Cardiac fibroblast (primary cell): ENCODE data around the gene PSMD5.

Experiments
- DNase-seq, 2 donors: peaks; one replicate each; pipeline versions ENCODE4 v3.0.0 to v3.0.0-alpha.2; 2010; ENCODE audit warnings: low read depth in 2 of 2
- H3K4me3 ChIP-seq, 2 donors: replicated peaks in 1 of 2; 1 replicate in 1 of 2; 2 replicates in 1 of 2; pipeline ENCODE4 v1.5.1; 2011; ENCODE audit warnings: low read depth in 2 of 2, low read length in 2 of 2, mild to moderate bottlenecking in 2 of 2, moderate library complexity in 1 of 2
- TF ChIP-seq, protein P1 (sequence below): IDR thresholded peaks from one replicate; pipeline ENCODE4 v1.5.1; 2011; ENCODE audit warnings: low read depth, mild to moderate bottlenecking, low read length, inconsistent platforms

The PSMD5 gene

DNA sequence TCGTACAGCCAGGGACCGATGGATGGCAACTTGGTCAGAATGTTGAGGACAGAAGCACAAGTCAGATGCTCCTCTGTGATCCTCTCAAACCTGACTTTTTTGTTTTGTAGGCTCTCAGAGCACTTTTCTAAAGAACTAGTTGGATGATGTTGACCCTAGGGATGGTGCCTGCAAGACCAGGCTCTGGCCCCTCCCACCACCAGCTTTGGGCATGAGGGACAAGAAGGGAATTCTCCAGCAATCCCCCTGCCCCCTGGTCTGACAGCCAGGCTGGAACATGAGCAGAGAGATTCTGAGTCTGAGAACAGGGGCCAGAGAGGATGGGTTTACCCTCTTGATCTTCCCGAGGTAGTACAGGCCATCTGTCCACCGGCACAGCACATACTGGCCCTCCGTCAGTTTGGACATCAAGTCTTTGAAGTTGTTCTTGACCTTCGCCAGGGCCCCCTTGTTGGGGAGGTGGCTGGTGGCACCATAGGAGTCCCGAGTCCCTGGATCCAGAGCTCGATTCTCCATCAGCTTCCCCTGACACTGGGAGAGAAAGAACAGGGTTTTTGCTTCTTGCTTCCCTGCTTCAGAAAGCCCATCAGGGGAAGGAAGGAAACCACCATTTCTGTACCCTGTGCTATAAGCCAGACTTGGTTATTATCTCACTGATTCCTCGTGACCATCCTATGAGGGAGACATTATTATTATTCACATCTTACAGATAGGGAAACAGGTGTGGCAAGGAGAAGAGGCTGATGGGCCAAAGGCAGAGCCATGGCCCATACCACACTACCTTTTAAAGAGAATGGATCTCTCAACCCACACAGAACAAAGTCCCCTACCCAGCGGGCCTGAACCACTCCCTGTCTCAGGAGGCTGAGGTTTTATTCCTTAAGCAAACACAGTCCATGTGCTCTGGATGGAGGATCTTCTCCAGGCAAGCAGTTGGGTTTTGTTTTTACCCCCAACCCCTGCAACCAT is 31.8 kb upstream of the PSMD5 start:
- no peak overlapping the region for H3K4me3 ChIP-seq
- TF ChIP-seq, protein P1, sequence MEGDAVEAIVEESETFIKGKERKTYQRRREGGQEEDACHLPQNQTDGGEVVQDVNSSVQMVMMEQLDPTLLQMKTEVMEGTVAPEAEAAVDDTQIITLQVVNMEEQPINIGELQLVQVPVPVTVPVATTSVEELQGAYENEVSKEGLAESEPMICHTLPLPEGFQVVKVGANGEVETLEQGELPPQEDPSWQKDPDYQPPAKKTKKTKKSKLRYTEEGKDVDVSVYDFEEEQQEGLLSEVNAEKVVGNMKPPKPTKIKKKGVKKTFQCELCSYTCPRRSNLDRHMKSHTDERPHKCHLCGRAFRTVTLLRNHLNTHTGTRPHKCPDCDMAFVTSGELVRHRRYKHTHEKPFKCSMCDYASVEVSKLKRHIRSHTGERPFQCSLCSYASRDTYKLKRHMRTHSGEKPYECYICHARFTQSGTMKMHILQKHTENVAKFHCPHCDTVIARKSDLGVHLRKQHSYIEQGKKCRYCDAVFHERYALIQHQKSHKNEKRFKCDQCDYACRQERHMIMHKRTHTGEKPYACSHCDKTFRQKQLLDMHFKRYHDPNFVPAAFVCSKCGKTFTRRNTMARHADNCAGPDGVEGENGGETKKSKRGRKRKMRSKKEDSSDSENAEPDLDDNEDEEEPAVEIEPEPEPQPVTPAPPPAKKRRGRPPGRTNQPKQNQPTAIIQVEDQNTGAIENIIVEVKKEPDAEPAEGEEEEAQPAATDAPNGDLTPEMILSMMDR, result no peak
- no peak for DNase-seq

DNA sequence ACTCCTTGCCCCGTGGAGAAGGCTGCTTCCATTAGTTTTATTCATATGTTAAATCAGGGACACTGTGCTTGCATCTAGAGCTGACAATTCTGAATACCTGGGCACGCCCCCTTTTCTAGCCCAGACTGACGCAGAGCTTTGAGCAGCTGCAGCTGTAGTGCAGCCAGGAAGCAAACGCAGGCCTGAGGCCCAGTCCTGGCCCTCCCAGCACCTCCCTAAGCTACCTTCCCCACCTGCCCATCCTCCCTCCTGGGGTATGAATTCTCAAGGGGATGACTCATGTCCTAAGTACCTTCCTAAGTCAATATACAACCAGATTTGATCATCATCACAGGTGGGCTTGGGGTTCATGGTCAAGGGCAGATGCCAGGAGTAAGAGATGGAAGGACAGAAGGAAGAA is 30.8 kb upstream of the PSMD5 start:
- H3K4me3 ChIP-seq, result no peak overlapping the region
- TF ChIP-seq, protein P1, result no peak
- DNase-seq, result no peak

DNA sequence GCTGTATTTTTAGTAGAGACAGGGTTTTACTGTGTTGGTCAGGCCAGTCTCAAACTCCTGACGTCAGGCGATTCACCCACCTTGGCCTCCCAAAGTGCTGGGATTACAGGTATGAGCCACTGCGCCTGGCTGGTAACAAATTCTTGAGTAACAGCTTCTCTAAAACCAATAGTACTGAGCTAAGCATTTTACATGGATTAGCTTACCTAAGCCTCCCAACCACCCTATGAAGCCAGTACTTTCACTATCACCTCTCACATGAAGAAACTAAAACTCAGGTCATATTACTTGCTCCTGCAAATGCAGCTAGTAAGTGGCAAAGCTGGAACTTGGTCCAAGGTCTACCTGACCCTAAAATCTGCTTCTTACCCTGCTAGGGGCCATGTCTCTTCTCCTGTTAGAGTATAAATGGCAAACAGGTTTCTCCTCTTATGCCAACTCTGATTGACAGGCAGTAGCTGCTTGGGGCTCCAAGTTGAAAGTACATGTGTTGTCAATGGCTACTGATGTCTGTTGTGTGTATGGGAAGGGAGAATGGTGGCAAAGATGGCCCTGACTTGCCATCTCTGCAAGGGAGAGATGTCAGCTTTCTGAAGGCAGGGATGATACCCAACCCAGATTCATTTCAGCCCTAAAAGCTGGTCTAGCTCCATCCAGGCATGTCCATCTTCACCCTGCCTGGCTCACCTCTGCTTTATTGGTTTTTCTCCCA is 30.2 kb upstream of the PSMD5 start:
- DNase-seq, result no peak
- TF ChIP-seq, protein P1, result no peak

DNA sequence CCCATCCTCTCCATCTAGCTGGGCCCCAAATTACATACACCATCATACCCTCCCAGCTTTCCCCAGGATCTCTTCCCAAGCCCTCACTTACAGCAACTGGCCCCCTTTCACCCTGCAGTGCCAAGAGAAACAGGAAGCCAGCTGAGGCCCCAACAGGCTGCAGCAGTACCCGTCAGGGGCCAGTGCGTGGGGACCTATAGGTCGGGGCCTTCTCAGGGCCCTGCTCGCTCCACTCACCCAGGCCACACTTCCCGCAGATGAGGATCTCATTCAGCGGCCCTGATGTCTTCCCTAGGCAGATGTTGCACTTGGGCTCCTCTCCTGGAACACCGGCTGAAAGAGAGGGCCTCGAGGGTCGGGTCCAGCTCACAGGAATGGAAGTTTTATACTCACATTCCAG is 27.5 kb upstream of the PSMD5 start:
- no peak for DNase-seq
- TF ChIP-seq, protein P1, result no peak
- no peak overlapping the region for H3K4me3 ChIP-seq

More for the DNA sequence above, 30.2 kb upstream of the PSMD5 start:
- no peak overlapping the region for H3K4me3 ChIP-seq

DNA sequence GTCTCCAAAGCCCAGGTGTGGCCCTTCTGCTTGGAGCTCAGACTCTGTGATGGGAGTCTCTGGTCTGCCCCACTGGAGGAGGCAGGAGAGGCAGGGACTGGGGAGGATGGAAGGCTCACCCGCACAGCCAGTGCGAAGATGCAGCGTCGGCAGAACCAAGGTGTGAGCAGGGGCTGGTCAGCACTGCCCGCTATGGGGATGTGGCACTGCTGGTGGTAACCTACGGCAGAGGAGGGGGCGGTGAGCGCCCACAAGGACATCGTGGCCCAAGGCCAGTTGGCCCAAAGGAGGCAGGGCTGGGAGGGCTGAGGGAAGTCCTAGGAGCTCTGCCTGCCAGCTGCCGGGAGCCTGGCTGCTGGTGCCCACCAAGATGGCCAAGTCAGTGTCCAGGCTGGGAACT is 27.0 kb upstream of the PSMD5 start:
- H3K4me3 ChIP-seq, result no peak overlapping the region

DNA sequence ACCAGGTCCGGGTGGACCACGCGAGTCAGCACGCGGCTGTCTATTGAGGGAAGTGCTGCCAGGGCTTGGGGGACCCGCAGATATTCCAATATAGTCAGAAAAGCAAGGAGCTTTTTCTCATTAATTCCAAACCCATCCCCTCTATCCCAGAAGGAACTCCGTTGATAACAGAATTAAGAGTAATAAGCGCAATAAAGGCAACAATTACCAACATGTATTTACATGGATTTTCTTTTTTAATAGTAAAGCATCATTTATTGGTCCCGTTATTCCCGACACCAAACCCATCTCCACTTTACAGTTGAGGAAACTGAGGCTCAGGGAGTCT is 26.6 kb upstream of the PSMD5 start:
- H3K4me3 ChIP-seq, result peak overlapping the region; percentile 48 to 56
- TF ChIP-seq, protein P1, result no peak

More for the DNA sequence above, 27.0 kb upstream of the PSMD5 start:
- DNase-seq, result no peak
- TF ChIP-seq, protein P1, result no peak

More for the DNA sequence above, 26.6 kb upstream of the PSMD5 start:
- no peak for DNase-seq
